ENCODE measurements around the gene NSMF.

GRCh38 chr9:137428311-137428630, 30.9 kb downstream of the NSMF start:
- no peak for TF ChIP-seq ARNT (IDR thresholded peaks at IDR 0.05)
- TF ChIP-seq BHLHE40 (IDR thresholded peaks at IDR 0.05; ENCODE audit: borderline replicate concordance): no peak
- TF ChIP-seq SP1 (IDR thresholded peaks at IDR 0.05): no peak
- no peak for TF ChIP-seq FOXA1 (IDR thresholded peaks at IDR 0.05)
- TF ChIP-seq PKNOX1 (IDR thresholded peaks at IDR 0.05): no peak
- no peak for TF ChIP-seq ZNF384 (IDR thresholded peaks at IDR 0.05)
- no peak for TF ChIP-seq FOXM1 (IDR thresholded peaks at IDR 0.05; ENCODE audit: borderline replicate concordance)
- TF ChIP-seq L3MBTL2 (conservative IDR thresholded peaks at IDR 0.05): no peak
